Cerebellar nuclear complex (tissue), 1 donor: Measurements from ENCODE around the gene MAP3K6.

Experiments
- DNase-seq, 2 experiments: peaks; one replicate each; lab custom pipeline; 2025; lab: John Stamatoyannopoulos, UW

MAP3K6 gene

DNA sequence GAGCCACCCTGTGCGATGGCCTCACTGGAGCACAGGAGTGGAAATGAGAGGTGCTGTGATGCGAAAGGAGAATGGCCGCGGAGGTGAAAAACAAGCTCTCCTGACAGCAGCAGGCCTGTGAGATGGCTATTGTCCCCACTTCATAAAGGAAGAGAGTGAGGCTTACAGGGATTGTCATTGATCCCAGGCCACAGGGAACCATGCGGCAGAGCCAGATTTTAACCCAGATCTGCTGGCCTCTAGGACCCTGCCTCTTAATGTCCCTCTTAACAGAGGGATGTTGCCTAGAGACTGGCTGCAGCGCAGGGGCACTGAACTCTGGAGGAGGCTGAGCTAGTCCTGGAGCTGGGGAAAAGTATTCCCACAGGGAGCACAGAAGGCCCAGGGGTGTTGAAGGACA, 28.0 kb downstream of the MAP3K6 start:
- DNase-seq, result no peak

- no peak for DNase-seq
These were observed 30.0 kb downstream of the MAP3K6 start for GRCh38 chr1:27336756-27337155.

GRCh38 chr1:27335506-27336422, 31.0 kb downstream of the MAP3K6 start:
- DNase-seq, result no peak

DNA sequence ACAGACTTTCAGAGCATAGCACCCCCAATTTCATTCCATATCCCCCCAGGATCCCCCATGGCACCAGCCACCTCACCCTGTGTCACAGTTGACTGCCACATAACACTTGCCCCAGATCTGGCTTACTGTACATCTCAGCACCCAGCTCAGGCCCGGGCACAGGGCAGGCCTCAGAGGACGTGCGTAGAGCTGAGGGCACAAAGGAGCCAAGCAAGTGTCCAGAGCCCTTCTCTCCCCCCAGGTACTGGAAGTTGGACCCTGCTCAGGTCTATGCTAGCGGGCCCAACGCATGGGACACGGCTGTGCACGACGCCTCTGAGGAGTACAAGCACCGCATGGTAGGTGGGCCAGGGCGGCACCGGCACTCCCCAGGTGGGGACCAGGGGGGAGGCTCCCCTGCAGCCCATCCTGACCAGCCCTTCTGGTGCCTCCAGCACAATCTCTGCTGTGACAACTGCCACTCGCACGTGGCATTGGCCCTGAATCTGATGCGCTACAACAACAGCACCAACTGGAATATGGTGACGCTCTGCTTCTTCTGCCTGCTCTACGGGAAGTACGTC, 33.0 kb downstream of the MAP3K6 start:
- DNase-seq, result no peak

GRCh38 chr1:27332536-27333281, 34.1 kb downstream of the MAP3K6 start:
- no peak for DNase-seq

- no peak for DNase-seq
These were observed 34.8 kb downstream of the MAP3K6 start for GRCh38 chr1:27331922-27332321.

- DNase-seq, result no peak
These were observed 35.3 kb downstream of the MAP3K6 start for GRCh38 chr1:27331426-27331825.

GRCh38 chr1:27330786-27331185, 36.0 kb downstream of the MAP3K6 start:
- no peak for DNase-seq

DNA sequence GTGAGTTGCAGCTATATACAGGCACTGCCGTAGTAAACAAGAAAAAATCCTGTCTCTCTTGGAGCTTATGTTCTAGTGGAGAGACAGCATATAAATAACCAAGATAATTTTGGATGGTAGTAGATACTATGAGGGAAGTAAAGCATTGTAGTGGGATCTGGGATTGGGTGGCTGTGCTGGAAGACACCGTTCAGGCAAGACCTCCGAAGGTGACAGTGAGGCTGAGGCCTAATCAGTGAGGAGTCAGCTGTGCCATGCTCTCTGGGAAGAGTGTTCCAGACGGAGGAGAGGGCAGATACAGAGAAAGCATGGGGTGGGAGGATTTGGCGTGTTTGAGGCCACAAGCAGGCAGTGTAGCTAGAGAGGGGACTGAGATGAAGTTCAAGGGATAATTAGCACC, 38.8 kb downstream of the MAP3K6 start:
- no peak for DNase-seq

- DNase-seq, result no peak
These were observed 41.5 kb downstream of the MAP3K6 start for GRCh38 chr1:27325286-27325685.

GRCh38 chr1:27322569-27323240, 44.1 kb downstream of the MAP3K6 start:
- no peak for DNase-seq

- peak; percentile 30 to 91 for DNase-seq
These were observed 44.8 kb downstream of the MAP3K6 start, which contains the start of gene TMEM222 for GRCh38 chr1:27321813-27322568. TMEM222 (plus strand) TSS chr1:27322163; CDS start chr1:27322198, 35 bp downstream.

DNA sequence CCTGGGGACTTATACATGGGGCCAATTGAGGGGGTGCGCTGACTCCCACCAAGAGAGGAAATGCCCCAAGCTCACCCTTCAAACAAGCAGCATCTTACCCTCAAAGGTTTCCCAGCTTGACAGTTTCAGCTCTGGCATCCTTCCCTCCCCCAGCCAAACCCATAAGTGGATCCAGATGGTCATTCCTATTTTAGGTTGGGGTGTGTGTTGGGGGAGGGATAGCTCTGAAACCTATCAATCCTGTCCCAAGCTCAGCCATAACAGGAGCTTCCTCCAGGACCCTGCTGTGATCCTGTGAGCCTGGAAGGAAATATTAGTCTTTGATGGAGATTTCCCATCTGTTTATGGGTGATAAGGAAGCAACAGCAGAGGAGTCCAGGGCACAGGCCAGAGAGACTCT, 48.2 kb downstream of the MAP3K6 start:
- DNase-seq, result peak; percentile 75 to 92

DNA sequence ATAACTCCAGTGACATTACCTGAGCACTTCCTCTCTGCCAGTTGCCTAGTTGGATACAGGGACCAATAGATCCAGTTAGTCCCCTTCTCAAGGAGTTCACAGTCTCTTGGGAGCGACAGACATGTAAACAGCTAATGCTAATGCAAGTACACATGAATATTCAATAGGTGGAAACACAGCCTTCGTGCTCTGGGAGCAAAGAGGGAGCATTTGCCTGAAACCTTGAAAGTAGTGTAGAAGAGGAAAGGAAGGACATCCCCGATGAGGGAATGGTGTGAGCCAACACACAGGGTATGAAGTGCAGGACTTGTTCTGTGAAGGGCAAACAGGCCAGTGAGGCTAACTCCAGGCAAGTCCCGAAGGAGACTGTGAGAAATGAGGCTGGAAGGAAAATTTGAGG, 48.6 kb downstream of the MAP3K6 start:
- no peak for DNase-seq

DNA sequence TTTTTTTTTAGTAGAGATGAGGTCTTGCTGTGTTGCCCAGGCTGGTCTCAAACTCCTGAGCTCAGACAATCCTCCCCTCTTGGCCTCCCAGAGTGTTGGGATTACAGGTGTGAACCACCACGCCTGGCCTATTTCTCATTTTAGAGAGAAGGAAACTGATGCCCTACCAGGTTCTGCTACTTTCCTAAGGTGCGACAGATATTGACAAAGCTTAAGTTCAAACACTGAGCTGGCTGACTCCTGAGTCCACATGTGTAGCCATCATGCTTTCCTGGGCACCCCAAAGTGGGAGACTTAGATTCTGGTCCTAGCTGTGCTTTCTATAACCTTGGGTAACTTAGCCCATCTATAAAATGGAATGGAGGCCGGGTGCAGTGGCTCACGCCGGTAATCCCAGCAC, 49.9 kb downstream of the MAP3K6 start:
- DNase-seq, result no peak

DNA sequence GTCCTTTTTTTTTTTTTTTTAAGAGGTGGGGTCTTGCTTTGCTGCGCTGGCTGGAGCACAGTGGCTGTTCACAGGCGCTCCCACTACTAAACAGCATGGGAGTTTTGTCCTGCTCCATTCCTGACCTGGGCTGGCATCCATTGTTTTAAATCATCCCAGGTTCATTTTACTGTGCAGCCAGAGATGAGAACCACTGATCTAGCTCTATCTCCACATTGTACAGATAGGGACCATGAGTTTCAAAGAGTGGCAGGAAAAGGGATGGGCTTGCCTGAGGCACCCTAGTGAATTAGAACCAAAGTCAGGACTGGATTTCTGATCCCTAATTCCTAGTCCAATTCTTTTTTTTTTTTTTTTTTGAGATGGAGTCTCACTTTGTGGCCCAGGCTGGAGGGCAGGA, 52.0 kb downstream of the MAP3K6 start:
- DNase-seq, result no peak

- no peak for DNase-seq
These were observed 52.6 kb downstream of the MAP3K6 start for GRCh38 chr1:27314169-27314568.

- DNase-seq, result no peak
These were observed 58.7 kb downstream of the MAP3K6 start for GRCh38 chr1:27307874-27308598.

- DNase-seq, result no peak
These were observed 59.6 kb downstream of the MAP3K6 start for GRCh38 chr1:27306892-27307761.

DNA sequence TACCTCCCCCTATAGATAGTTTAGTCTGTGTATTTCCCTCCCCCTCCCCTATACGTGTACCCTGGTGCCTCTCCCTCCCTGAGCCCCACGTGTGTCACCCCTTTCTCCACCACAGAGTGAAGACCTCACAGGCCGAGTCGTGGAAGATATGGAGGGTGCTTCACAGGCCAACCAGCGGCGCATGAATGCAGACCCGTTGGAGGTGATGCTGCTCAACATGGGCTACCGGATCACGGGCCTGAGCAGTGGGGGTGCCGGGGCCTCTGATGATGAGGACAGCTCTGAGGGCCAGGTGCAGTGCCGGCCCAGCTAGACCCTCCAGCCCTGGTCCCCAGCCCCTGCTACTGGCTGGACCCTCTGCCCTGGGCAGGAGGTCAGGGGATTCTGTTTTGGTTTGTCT, 60.7 kb downstream of the MAP3K6 start:
- no peak for DNase-seq
